DMS153 treated with DMSO at 0.1 percent for 48 hours (cell line): Measurements from ENCODE around the gene CTXN2.

ENCODE experiments used
- DNase-seq: peaks from one replicate; lab custom pipeline; 2025; ENCODE audit not compliant: unreplicated experiment; lab: John Stamatoyannopoulos, UW

Gene CTXN2

GRCh38 chr15:48221885-48222284, 30.4 kb downstream of the CTXN2 start:
- DNase-seq: no peak

DNA sequence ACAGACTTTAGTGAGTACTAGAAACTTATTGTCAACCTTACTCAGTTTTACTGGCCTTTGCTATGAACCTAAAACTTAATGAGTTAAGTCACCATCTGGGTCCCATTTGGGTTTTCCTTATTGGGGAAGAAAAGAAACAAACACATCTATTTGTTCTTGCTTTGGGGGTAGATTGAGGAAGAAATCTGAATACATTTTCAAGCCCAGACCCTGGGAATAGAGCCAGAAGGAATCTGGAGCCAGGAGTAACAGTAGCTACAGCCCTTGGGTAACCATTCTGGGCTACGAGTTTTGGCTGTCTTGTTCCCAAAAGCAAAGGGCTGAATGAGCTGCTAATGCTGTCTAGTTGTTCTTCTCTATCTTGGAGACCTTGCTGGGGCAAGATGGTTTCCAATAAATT, 31.2 kb downstream of the CTXN2 start:
- no peak for DNase-seq

DNA sequence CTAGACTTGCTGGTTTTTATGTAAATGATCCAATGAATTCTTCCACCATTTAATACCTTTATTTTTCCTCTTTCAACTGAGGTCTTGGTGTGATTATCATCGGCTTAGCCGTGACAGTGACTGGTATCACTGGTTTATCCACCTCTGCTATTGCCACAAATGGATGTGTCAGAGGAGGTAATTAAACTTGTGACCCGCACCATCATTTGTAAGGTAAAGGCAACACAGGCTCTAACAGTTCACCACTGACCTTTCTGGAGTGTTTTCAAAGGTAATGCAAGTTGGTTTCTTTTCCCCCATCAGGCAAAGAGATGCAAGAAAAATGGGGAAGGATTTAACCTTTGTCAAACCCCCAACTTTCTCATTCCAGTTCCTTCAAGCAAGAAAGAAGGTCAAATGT, 34.3 kb downstream of the CTXN2 start:
- DNase-seq: no peak

GRCh38 chr15:48230498-48230897, 39.0 kb downstream of the CTXN2 start:
- DNase-seq: no peak

DNA sequence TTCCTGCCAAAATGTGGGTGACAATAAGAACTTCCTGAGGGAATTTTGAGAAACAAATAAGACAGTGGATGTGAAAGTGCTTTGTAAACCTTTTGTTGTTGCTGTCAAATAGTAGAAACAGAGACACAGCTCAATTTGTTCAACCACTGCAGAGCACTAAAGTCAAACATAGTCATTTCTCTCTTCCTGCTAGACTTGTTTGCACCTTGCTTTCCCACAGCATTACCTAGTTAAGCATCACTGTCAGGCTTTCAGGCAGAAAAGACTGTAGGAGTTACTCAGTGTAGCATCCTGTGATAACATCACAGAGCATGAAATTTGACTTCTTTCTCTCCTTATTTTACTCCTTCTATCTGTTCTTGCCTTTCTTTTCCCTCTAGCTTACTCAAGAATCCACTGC, 41.8 kb downstream of the CTXN2 start:
- DNase-seq: no peak

DNA sequence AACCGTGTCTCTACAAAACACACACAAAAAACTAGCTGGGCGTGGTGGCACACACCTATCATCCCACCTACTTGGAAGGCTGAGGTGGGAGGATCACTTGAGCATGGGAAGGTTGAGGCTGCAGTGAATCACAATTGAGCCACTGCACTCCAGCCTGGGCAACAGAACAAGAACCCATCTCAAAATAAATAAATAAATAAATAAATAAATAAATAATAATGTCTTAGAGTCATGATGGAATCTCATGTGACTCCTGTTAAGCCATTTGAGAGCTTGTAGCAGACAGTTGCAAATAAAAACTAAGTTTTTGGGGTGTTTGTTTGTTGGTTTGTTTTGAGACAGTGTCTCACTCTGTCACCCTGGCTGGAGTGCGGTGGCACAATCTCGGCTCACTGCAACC, 47.9 kb downstream of the CTXN2 start:
- no peak for DNase-seq

DNA sequence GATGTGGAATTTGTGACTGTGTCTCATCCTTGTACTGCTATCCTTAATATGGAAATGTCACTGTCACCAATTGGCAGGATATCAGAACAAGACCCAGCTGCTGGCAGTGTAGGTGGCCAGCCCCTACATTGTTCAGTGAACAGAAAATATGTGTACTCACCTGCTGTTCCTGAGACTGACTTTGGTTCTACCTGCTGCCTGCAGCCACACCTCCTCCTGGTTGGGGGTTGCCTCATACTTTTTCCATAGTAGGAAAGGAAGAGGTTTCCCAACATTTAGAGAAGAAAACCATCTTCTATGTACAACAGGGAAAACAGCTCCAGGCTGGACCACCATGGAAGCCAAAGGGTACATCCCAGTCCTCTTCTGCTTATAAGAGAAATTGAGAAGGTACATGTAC, 50.5 kb downstream of the CTXN2 start:
- DNase-seq: no peak

DNA sequence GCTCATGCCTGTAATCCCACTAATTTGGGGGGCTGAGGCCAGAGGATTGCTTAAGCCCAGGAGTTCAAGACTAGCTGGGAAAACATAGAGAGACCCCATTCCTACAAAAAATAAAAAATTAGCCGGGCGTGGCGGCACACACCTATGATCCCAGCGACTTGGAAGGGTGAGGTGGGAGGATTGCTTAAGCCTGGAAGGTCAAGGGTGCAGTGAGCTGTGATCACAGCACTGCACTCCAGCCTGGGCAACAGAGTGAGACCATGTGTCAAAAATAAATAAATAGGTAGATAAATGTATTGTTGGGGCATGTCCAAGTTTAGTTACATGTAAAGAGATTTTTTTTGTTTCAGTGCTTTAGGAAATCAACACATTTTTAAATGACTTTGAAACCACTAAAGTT, 51.1 kb downstream of the CTXN2 start:
- DNase-seq: no peak

DNA sequence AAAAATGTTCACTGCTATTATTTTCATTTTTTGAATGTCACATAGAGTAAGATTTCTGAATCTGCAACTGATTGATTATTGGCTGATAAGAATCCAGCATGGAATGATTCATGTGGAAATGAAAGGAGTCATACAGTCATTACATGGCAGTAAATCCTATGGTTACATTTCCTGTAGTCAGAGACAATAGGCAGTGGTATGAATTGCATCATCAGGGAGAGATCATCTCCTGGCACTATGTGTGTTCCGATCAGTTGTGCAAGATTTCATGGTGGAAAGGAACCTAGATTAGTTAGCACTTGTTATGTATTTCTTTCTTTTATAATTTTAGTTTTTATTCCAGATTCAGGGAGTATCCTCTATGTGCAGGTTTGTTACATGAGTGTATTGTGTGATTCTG, 53.5 kb downstream of the CTXN2 start:
- no peak for DNase-seq

DNA sequence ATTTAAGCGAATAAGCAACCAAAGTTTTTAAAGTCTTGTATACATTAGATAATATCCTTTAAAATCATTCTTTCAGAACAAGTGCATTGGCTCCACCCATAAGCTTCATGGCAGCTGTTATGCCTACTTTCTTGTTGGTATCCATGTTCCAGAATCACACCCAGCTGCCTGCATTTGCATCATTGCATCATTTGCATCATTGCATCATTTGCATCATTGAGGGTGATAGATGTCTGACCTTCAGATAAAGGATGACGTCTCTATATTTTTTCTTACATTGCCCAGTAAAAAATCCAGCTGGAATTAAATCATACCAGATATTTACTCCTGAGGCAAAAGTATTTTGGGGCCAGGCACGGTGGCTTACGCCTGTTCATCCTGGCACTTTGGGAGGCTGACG, 56.9 kb downstream of the CTXN2 start:
- no peak for DNase-seq

GRCh38 chr15:48250640-48251076, 59.2 kb downstream of the CTXN2 start:
- no peak for DNase-seq

- DNase-seq: no peak
These were observed 61.7 kb downstream of the CTXN2 start for GRCh38 chr15:48253172-48253571.
